Progenitor cell of endocrine pancreas (in vitro differentiated cells): ENCODE measurements around the gene OPTN. TPM values are rescaled to one million over a fixed set of nuclear protein-coding genes. Genes with fewer than 3 reads are reported as not detected.
A peak's percentile ranks its signal among the peaks of the same experiment; 100 is the strongest.

Source experiments
- DNase-seq: peaks from one replicate; pipeline ENCODE4 v3.0.0; 2021; ENCODE audit warnings: low spot score; ENCODE audit not compliant: unreplicated experiment
- H3K27ac Mint-ChIP-seq: 2 replicates; pipeline ENCODE4 v1.8.0; 2021; ENCODE audit warnings: mild to moderate bottlenecking, moderate library complexity, mixed read lengths
- H3K27me3 Mint-ChIP-seq: 2 replicates; pipeline ENCODE4 v1.8.0; 2021; ENCODE audit warnings: mixed read lengths
- H3K36me3 Mint-ChIP-seq: 2 replicates; pipeline ENCODE4 v1.8.0; 2022; ENCODE audit warnings: mixed read lengths; ENCODE audit not compliant: insufficient read depth
- H3K4me1 Mint-ChIP-seq: 2 replicates; pipeline ENCODE4 v1.8.0; 2021; ENCODE audit warnings: low read depth, mixed read lengths
- H3K4me3 Mint-ChIP-seq: 2 replicates; pipeline ENCODE4 v1.8.0; 2021; ENCODE audit warnings: low read depth, mild to moderate bottlenecking, moderate library complexity, mixed read lengths
- H3K9me3 Mint-ChIP-seq: 2 replicates; pipeline ENCODE4 v1.8.0; 2021; ENCODE audit warnings: low read depth, mixed read lengths
- CTCF ChIP-seq: fragments of 200-600 bp; sonication (generic); IDR thresholded peaks from one replicate; pipeline ENCODE4 v1.5.0; 2021; ENCODE audit warnings: antibody characterized with exemption, mild to moderate bottlenecking; ENCODE audit not compliant: unreplicated experiment
- total RNA-seq: library from RNA; stranded (reverse); gene quantifications from 2 replicates; pipeline ENCODE4 v1.2.1, GENCODE V29; 2021

OPTN gene
- total RNA-seq, 1 donor from 2014 or later, result 6.8 TPM

- peaks cover 3% of the 10 kb centered on the region for H3K9me3 Mint-ChIP-seq
- no peak overlapping the region for H3K4me3 Mint-ChIP-seq
- no peak for TF ChIP-seq CTCF
- H3K27ac Mint-ChIP-seq, result no peak overlapping the region
- H3K27me3 Mint-ChIP-seq, result peaks cover 24% of the 10 kb centered on the region
- peaks cover 7% of the 10 kb centered on the region for H3K4me1 Mint-ChIP-seq
- no peak for DNase-seq
- H3K36me3 Mint-ChIP-seq, result no peaks in the 10 kb centered on the region
Observed at GRCh38 chr10:13095929-13096328, 4.0 kb upstream of the OPTN start.

GRCh38 chr10:13099144-13099665, 758 bp upstream of the OPTN start:
- no peak for TF ChIP-seq CTCF
- H3K4me3 Mint-ChIP-seq, result peak overlapping the region; percentile 82

GRCh38 chr10:13100349-13101294, 659 bp downstream of the OPTN start:
- H3K9me3 Mint-ChIP-seq, result no peaks in the 10 kb centered on the region
- H3K4me3 Mint-ChIP-seq, result peak overlapping the region; percentile 51
- TF ChIP-seq CTCF, result no peak
- no peaks in the 10 kb centered on the region for H3K36me3 Mint-ChIP-seq
- no peak for DNase-seq
- H3K4me1 Mint-ChIP-seq, result peaks cover 7% of the 10 kb centered on the region
- peaks cover 35% of the 10 kb centered on the region for H3K27me3 Mint-ChIP-seq
- H3K27ac Mint-ChIP-seq, result no peak overlapping the region

More at GRCh38 chr10:13099144-13099665, 758 bp upstream of the OPTN start:
- no peak for DNase-seq
- peak overlapping the region; percentile 85 for H3K27ac Mint-ChIP-seq
- H3K27me3 Mint-ChIP-seq, result peaks cover 35% of the 10 kb centered on the region
- no peaks in the 10 kb centered on the region for H3K36me3 Mint-ChIP-seq
- H3K4me1 Mint-ChIP-seq, result peaks cover 7% of the 10 kb centered on the region
- no peaks in the 10 kb centered on the region for H3K9me3 Mint-ChIP-seq

GRCh38 chr10:13102002-13102794, 2.2 kb downstream of the OPTN start:
- no peak overlapping the region for H3K27ac Mint-ChIP-seq
- H3K9me3 Mint-ChIP-seq, result no peaks in the 10 kb centered on the region
- no peaks in the 10 kb centered on the region for H3K36me3 Mint-ChIP-seq
- peaks cover 7% of the 10 kb centered on the region for H3K4me1 Mint-ChIP-seq
- H3K4me3 Mint-ChIP-seq, result no peak overlapping the region
- peaks cover 26% of the 10 kb centered on the region for H3K27me3 Mint-ChIP-seq
- no peak for DNase-seq
- no peak for TF ChIP-seq CTCF

GRCh38 chr10:13103554-13103953, 3.6 kb downstream of the OPTN start:
- H3K36me3 Mint-ChIP-seq, result no peaks in the 10 kb centered on the region
- H3K27ac Mint-ChIP-seq, result no peak overlapping the region
- H3K9me3 Mint-ChIP-seq, result no peaks in the 10 kb centered on the region
- peaks cover 23% of the 10 kb centered on the region for H3K27me3 Mint-ChIP-seq
- no peak for TF ChIP-seq CTCF
- no peak overlapping the region for H3K4me3 Mint-ChIP-seq
- H3K4me1 Mint-ChIP-seq, result peaks cover 18% of the 10 kb centered on the region
- DNase-seq, result no peak
